SU-DHL-6 (cell line): Measurements from ENCODE around the gene GPX5.

ENCODE experiments used
- CTCF ChIP-seq: fragments of 200-600 bp; sonication (generic); IDR thresholded peaks from one replicate; pipeline ENCODE4 v1.5.1; 2017; ENCODE audit warnings: antibody characterized with exemption, mild to moderate bottlenecking, low read length, moderate library complexity; ENCODE audit not compliant: insufficient read depth, poor library complexity, severe bottlenecking
- EZH2phosphoT487 ChIP-seq: fragments of 200-600 bp; sonication (generic), shearing (Covaris generic); conservative IDR thresholded peaks from 2 replicates; pipeline ENCODE4 v1.6.1; 2018; ENCODE audit warnings: mild to moderate bottlenecking, antibody characterized with exemption, low read length, moderate library complexity, mixed read lengths

- no peak for TF ChIP-seq CTCF
- no peak for TF ChIP-seq EZH2phosphoT487
Measured at GRCh38 chr6:28490205-28490890, 35.3 kb upstream of the GPX5 start.
